Inferior parietal cortex (tissue), 1 donor: ENCODE results near the gene PCDHGB6.
"Not testable (repeated sequence)": the region's sequence is repeated elsewhere in the genome, so short reads cannot be mapped to it uniquely, and the experiment has no call there.

Source experiments
- DNase-seq: peaks from one replicate; pipeline ENCODE4 v3.0.0-alpha.2; 2016; ENCODE audit errors: extremely low spot score

The PCDHGB6 gene

GRCh38 chr5:141419074-141419880 is 11.5 kb downstream of the PCDHGB6 start:
- DNase-seq: no peak

GRCh38 chr5:141420855-141421488 is 13.2 kb downstream of the PCDHGB6 start, which contains the start of gene PCDHGA11:
PCDHGA11 (plus strand) TSS chr5:141421051; CDS start chr5:141421228, 177 bp downstream.
- peak; percentile 5 for DNase-seq

- no peak for DNase-seq
Measured at GRCh38 chr5:141421489-141421855, 13.7 kb downstream of the PCDHGB6 start.

DNA sequence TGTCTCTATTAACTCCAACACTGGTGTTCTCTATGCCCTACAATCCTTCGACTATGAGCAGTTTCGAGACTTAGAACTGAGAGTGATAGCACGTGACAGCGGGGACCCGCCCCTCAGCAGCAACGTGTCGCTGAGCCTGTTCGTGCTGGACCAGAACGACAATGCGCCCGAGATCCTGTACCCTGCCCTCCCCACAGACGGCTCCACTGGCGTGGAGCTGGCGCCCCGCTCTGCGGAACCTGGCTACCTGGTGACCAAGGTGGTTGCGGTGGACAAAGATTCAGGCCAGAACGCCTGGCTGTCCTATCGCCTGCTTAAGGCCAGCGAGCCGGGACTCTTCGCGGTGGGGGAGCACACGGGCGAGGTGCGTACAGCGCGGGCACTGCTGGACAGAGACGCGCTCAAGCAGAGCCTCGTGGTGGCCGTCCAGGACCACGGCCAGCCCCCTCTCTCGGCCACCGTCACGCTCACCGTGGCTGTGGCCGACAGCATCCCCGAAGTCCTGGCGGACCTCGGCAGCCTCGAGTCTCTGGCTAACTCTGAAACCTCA is 15.0 kb downstream of the PCDHGB6 start:
- DNase-seq: no peak

- DNase-seq: no peak
Measured at GRCh38 chr5:141427783-141428426, 20.1 kb downstream of the PCDHGB6 start.

DNA sequence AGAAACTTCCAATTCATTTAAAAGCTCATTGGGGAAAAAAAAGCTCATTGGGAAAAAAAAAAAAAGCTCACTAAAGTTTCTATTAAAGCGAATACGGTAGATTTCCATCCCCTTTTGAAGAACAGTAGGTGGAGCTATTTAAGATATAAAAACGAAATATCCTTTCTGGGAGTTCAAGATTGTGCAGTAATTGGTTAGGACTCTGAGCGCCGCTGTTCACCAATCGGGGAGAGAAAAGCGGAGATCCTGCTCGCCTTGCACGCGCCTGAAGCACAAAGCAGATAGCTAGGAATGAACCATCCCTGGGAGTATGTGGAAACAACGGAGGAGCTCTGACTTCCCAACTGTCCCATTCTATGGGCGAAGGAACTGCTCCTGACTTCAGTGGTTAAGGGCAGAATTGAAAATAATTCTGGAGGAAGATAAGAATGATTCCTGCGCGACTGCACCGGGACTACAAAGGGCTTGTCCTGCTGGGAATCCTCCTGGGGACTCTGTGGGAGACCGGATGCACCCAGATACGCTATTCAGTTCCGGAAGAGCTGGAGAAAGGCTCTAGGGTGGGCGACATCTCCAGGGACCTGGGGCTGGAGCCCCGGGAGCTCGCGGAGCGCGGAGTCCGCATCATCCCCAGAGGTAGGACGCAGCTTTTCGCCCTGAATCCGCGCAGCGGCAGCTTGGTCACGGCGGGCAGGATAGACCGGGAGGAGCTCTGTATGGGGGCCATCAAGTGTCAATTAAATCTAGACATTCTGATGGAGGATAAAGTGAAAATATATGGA is 22.7 kb downstream of the PCDHGB6 start, which contains the start of gene PCDHGA12:
Gene PCDHGA12 (plus strand): TSS at position 176 of the 782 bp plus-strand sequence. CDS start 253 bp downstream, at position 429.
- no peak for DNase-seq

- no peak for DNase-seq
Measured at GRCh38 chr5:141431286-141431685, 23.5 kb downstream of the PCDHGB6 start.

- not testable (repeated sequence) for DNase-seq
Measured at GRCh38 chr5:141432308-141432707, 24.5 kb downstream of the PCDHGB6 start.

- not testable (repeated sequence) for DNase-seq
Measured at GRCh38 chr5:141432726-141433125, 24.9 kb downstream of the PCDHGB6 start.

DNA sequence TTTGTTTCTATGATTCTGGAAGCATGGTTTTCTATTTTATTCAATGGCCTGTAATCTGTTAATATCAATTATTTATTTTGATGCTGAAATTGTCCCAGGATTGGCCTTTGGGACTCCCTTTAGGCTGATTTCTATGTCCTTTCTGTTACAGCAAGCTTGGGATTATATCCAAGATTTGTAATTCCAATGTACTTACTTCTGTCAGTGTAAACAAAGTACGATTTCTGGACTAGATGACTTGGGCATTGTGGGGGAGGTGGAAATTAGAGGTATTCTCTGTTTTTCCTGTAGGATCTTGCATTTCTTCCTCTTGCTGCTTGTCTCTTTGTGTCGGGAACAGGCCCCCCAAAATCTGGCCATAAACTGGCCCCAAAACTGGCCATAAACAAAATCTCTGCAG is 26.2 kb downstream of the PCDHGB6 start:
- no peak for DNase-seq

- no peak for DNase-seq
Measured at GRCh38 chr5:141437221-141437620, 29.4 kb downstream of the PCDHGB6 start.

DNA sequence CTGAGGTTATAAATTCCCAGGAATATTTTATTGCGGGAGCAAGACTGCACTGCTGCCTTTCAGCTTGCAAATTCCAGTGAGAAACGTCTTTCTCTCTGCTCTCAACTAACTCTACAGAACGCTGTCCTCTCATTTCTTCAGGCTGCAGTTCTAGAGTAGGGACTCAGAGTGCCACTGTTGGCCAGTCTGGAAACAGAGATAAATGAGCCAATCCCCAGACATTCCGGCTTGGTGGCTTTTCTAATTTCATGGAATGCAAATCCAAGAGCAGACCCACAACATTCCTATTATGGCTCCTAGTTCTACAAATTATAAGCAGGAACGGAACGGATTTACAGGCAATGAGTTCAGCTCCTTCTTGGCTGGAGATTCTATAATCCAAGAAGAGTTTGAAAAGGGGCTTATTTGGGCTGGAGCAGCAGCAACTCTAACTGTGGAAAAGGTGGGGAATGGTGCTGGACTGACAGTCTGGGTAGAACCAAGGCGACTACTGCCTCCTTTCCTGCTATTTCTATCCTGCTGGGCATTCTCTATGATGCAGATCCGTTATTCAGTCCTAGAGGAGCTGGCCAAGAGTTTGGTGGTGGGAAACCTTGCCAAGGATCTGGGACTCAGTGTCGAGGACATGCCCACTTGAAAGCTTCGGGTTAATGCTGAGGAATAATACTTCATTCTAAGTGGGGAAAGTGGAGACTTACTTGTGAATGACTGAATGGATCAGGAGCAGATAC is 31.8 kb downstream of the PCDHGB6 start:
- DNase-seq: no peak

- DNase-seq: no peak
Measured at GRCh38 chr5:141440341-141440740, 32.5 kb downstream of the PCDHGB6 start.

DNA sequence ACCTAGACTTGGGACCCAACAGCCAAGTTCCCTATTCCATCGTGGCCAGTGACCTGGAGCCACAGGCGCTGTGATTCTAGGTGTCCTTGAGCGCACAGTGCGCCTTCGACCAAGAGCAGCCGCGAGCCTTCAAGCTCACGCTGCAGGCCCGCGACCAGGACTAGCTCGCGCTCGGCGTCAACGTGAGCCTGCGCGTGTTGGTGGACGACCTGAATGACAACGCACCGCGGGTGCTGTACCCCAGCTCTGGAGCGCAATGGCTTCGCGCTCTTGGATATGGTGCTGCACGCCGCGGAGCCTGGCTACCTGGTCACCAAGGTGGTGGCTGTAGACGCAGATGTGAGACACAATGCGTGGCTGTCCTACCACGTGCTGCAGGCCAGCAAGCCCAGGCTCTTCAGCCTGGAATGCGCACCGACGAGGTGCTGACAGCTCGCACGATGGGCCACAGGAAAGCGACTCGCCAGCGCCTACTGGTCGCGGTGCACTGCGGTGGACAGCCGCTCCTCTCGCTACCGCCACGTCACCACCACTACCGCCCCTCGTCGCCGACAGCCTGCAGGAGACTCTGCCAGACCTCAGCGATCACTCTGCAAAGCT is 33.9 kb downstream of the PCDHGB6 start:
- no peak for DNase-seq
